ENCODE measurements around the gene SLC35F3. TPM values are rescaled to one million over a fixed set of nuclear protein-coding genes. Genes with fewer than 3 reads are reported as not detected.

The SLC35F3 gene
- polyA plus RNA-seq, 1 donor from 2014 or later = 13.9 TPM

GRCh38 chr1:234186037-234186688 lies 281.7 kb downstream of the SLC35F3 start:
- Histone ChIP-seq H3K4me2 (ENCODE audit: low read length) (no peak overlapping the region), H3K9me2 (ENCODE audit: insufficient read depth, low read length) (no peaks in the 10 kb centered on the region)

GRCh38 chr1:234188454-234188792 lies 283.9 kb downstream of the SLC35F3 start:
- Histone ChIP-seq H3K4me2 (ENCODE audit: low read length) (no peak overlapping the region), H4K20me1 (ENCODE audit: insufficient read depth) (no peaks in the 10 kb centered on the region)
- no peak for TF ChIP-seq EZH2 (IDR thresholded peaks at IDR 0.05; ENCODE audit: borderline replicate concordance, insufficient read depth, low read length, poor library complexity, severe bottlenecking)
- no peak for TF ChIP-seq EP300 (conservative IDR thresholded peaks at IDR 0.05; ENCODE audit: poor library complexity, severe bottlenecking)

More at GRCh38 chr1:234186037-234186688, 281.7 kb downstream of the SLC35F3 start:
- Histone ChIP-seq H3K36me3 (ENCODE audit: insufficient read depth, low read length) (no peaks in the 10 kb centered on the region), H4K20me1 (ENCODE audit: insufficient read depth) (no peaks in the 10 kb centered on the region), H3K4me3 (ENCODE audit: low read length) (no peak overlapping the region), H3K27me3 (ENCODE audit: insufficient read depth, low read depth, low read length) (no peaks in the 10 kb centered on the region), H3K9ac (ENCODE audit: low read length) (no peak overlapping the region), H3K9me3 (ENCODE audit: low read length) (peaks cover 3% of the 10 kb centered on the region), H3F3A (ENCODE audit: insufficient read depth, low read length, poor library complexity, severe bottlenecking) (no peaks in the 10 kb centered on the region), H2AFZ (ENCODE audit: low read depth, low read length) (no peak overlapping the region), H3K79me2 (replicated peaks; ENCODE audit: insufficient read depth, low read length) (no peaks in the 10 kb centered on the region), H3K27ac (ENCODE audit: low read length) (no peak overlapping the region)
- no peak for TF ChIP-seq RAD21 (conservative IDR thresholded peaks at IDR 0.05)
- TF ChIP-seq SMC3 (conservative IDR thresholded peaks at IDR 0.05; ENCODE audit: poor library complexity) = no peak
- TF ChIP-seq EP300 (conservative IDR thresholded peaks at IDR 0.05; ENCODE audit: poor library complexity, severe bottlenecking) = no peak
- TF ChIP-seq TAF1 (IDR thresholded peaks at IDR 0.05; ENCODE audit: low read depth) = no peak
- TF ChIP-seq POLR2AphosphoS5 (IDR thresholded peaks at IDR 0.05) = no peak
- no peak for TF ChIP-seq EZH2 (IDR thresholded peaks at IDR 0.05; ENCODE audit: borderline replicate concordance, insufficient read depth, low read length, poor library complexity, severe bottlenecking)
- TF ChIP-seq, protein P1, sequence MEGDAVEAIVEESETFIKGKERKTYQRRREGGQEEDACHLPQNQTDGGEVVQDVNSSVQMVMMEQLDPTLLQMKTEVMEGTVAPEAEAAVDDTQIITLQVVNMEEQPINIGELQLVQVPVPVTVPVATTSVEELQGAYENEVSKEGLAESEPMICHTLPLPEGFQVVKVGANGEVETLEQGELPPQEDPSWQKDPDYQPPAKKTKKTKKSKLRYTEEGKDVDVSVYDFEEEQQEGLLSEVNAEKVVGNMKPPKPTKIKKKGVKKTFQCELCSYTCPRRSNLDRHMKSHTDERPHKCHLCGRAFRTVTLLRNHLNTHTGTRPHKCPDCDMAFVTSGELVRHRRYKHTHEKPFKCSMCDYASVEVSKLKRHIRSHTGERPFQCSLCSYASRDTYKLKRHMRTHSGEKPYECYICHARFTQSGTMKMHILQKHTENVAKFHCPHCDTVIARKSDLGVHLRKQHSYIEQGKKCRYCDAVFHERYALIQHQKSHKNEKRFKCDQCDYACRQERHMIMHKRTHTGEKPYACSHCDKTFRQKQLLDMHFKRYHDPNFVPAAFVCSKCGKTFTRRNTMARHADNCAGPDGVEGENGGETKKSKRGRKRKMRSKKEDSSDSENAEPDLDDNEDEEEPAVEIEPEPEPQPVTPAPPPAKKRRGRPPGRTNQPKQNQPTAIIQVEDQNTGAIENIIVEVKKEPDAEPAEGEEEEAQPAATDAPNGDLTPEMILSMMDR (IDR thresholded peaks at IDR 0.05; ENCODE audit: poor library complexity, severe bottlenecking) = no peak
- no peak for TF ChIP-seq MXI1 (conservative IDR thresholded peaks at IDR 0.05; ENCODE audit: poor library complexity, severe bottlenecking)
- no peak for TF ChIP-seq REST (IDR thresholded peaks at IDR 0.05; ENCODE audit: borderline replicate concordance)

More at GRCh38 chr1:234188454-234188792, 283.9 kb downstream of the SLC35F3 start:
- Histone ChIP-seq H3K9me2 (ENCODE audit: insufficient read depth, low read length) (no peaks in the 10 kb centered on the region), H3K9ac (ENCODE audit: low read length) (no peak overlapping the region), H2AFZ (ENCODE audit: low read depth, low read length) (no peak overlapping the region), H3K4me3 (ENCODE audit: low read length) (no peak overlapping the region), H3F3A (ENCODE audit: insufficient read depth, low read length, poor library complexity, severe bottlenecking) (no peaks in the 10 kb centered on the region), H3K36me3 (ENCODE audit: insufficient read depth, low read length) (no peaks in the 10 kb centered on the region), H3K9me3 (ENCODE audit: low read length) (peaks cover 3% of the 10 kb centered on the region), H3K27ac (ENCODE audit: low read length) (no peak overlapping the region), H3K79me2 (replicated peaks; ENCODE audit: insufficient read depth, low read length) (no peaks in the 10 kb centered on the region), H3K27me3 (ENCODE audit: insufficient read depth, low read depth, low read length) (no peaks in the 10 kb centered on the region)
